DOHH2 (cell line): ENCODE measurements around the gene DNAH10.

Experiments used
- CTCF ChIP-seq: fragments of 200-600 bp; sonication (generic); IDR thresholded peaks from one replicate; pipeline ENCODE4 v1.5.1; 2014; ENCODE audit warnings: antibody characterized with exemption, mild to moderate bottlenecking, low read depth, low read length; ENCODE audit not compliant: poor library complexity, severe bottlenecking
- EZH2phosphoT487 ChIP-seq: fragments of 200-600 bp; sonication (generic); IDR thresholded peaks from 2 replicates; pipeline ENCODE4 v1.6.1; 2017; ENCODE audit warnings: borderline replicate concordance, mild to moderate bottlenecking, antibody characterized with exemption, low read length, moderate library complexity, mixed read lengths

- TF ChIP-seq CTCF: no peak
- TF ChIP-seq EZH2phosphoT487: no peak
Measured at GRCh38 chr12:123923927-123924326, 161.8 kb downstream of the DNAH10 start.
